ENCODE data around the gene BLNK. TPM values are rescaled to one million over a fixed set of nuclear protein-coding genes. Genes with fewer than 3 reads are reported as not detected.

BLNK gene
- total and polyA plus RNA-seq, 2 experiments from 2014 or later, result 0.11 TPM; not detected in 1

DNA sequence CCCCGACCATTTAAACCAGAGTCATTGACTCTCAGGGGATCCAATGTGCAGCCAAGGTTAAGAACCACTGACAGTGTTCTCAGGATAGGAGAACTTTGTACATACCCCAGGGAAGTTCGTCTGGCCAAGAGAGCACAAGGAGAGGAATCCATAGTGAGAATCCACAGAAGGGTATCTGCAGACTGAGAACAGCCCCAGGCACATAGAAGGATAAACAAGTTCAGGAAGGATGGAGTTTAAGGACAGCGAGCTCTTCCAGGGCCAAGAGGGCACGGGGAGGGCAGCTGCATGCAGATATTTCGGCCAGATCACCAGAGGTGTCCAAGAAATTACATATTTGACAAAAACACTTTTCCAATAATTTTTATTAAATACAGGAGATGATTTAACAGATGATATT, 16.4 kb downstream of the BLNK start:
- DNase-seq (ENCODE audit: low spot score), result no peak
- Histone ChIP-seq H3K27ac (ENCODE audit: low read depth) (no peak overlapping the region), H3K4me1 (ENCODE audit: insufficient read depth) (peaks cover 5% of the 10 kb centered on the region; the same call in 1 of the 2 replicates), H3K36me3 (ENCODE audit: insufficient read depth) (no peaks in the 10 kb centered on the region), H3F3A (replicated peaks; ENCODE audit: low read depth) (no peaks in the 10 kb centered on the region), H2AFZ (no peak overlapping the region), H3K79me2 (replicated peaks; ENCODE audit: insufficient read depth) (no peaks in the 10 kb centered on the region), H3K27me3 (ENCODE audit: insufficient read depth) (no peaks in the 10 kb centered on the region), H3K4me2 (no peak overlapping the region), H3K9me2 (ENCODE audit: insufficient read depth) (no peaks in the 10 kb centered on the region; the same call in 1 of the 2 replicates), H4K20me1 (replicated peaks; ENCODE audit: insufficient read depth) (no peaks in the 10 kb centered on the region), H3K4me3 (no peak overlapping the region)
- no peak overlapping the region for H3K4me3 Mint-ChIP-seq
- no peak for ATAC-seq
- peaks cover 12% of the 10 kb centered on the region for H3K4me1 Mint-ChIP-seq
- H3K27ac Mint-ChIP-seq, result no peak overlapping the region
- H3K9me3 Mint-ChIP-seq, result no peaks in the 10 kb centered on the region
- H3K36me3 Mint-ChIP-seq (ENCODE audit: low read depth), result no peaks in the 10 kb centered on the region
- TF ChIP-seq ZNF331 (CRISPR knock-in tag; IDR thresholded peaks at IDR 0.05; ENCODE audit: low read depth) (no peak), EZH2 (IDR thresholded peaks at IDR 0.05; ENCODE audit: low read depth, unreplicated experiment) (no peak), CTCF (conservative IDR thresholded peaks at IDR 0.05; ENCODE audit: low read depth in 2 of 2) (no peak), POLR2AphosphoS5 (IDR thresholded peaks at IDR 0.05; ENCODE audit: low read depth) (no peak), ZNF462 (CRISPR knock-in tag; IDR thresholded peaks at IDR 0.05) (no peak), ZNF114 (CRISPR knock-in tag; IDR thresholded peaks at IDR 0.05) (no peak), EZH2phosphoT487 (IDR thresholded peaks at IDR 0.05; ENCODE audit: unreplicated experiment) (no peak)
- peaks cover 9% of the 10 kb centered on the region for H3K27me3 Mint-ChIP-seq (ENCODE audit: insufficient read depth, low read depth, poor library complexity)
